GM11168 (cell line): ENCODE results near the gene HSPBP1.

ENCODE experiments used
- in situ Hi-C: fragments of 300-500 bp; cut with MboI; formaldehyde crosslinking; loops from one replicate; pipeline ENCODE4 v1.12.0; 2022; ENCODE audit warnings: low sequenced_read_pairs; ENCODE audit not compliant: unreplicated experiment

The HSPBP1 gene

GRCh38 chr19:55257461-55258420 lies 22.2 kb downstream of the HSPBP1 start:
- in situ Hi-C loops, result no loop called here

GRCh38 chr19:55256562-55257460 lies 23.1 kb downstream of the HSPBP1 start:
- in situ Hi-C loops, result no loop called here

- in situ Hi-C loops, result no loop called here
Measured at GRCh38 chr19:55255618-55256423, 24.1 kb downstream of the HSPBP1 start.

DNA sequence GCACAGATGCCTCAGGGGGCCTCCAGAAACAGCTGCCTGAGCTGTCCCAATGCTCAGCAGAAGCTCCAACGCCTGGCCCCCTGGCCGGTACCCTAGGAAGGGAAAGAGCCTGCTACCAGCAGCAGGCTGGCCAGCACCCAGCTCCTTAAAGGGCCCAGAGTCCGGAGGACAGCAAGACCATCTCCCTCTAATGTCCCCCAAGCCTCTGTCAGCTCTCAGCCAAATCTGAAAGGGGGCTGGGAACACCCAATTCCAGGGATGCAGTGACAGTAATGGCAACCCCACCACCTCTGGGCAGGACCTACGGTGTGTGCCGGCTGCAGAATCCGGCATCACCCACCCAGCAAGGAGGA lies 25.3 kb downstream of the HSPBP1 start:
- in situ Hi-C loops, result no loop called here

GRCh38 chr19:55253842-55254624 lies 25.9 kb downstream of the HSPBP1 start:
- in situ Hi-C loops, result no loop called here

- in situ Hi-C loops, result no loop called here
Measured at GRCh38 chr19:55252760-55253663, 26.9 kb downstream of the HSPBP1 start.

GRCh38 chr19:55251341-55252081 lies 28.4 kb downstream of the HSPBP1 start:
- in situ Hi-C loops, result no loop called here

DNA sequence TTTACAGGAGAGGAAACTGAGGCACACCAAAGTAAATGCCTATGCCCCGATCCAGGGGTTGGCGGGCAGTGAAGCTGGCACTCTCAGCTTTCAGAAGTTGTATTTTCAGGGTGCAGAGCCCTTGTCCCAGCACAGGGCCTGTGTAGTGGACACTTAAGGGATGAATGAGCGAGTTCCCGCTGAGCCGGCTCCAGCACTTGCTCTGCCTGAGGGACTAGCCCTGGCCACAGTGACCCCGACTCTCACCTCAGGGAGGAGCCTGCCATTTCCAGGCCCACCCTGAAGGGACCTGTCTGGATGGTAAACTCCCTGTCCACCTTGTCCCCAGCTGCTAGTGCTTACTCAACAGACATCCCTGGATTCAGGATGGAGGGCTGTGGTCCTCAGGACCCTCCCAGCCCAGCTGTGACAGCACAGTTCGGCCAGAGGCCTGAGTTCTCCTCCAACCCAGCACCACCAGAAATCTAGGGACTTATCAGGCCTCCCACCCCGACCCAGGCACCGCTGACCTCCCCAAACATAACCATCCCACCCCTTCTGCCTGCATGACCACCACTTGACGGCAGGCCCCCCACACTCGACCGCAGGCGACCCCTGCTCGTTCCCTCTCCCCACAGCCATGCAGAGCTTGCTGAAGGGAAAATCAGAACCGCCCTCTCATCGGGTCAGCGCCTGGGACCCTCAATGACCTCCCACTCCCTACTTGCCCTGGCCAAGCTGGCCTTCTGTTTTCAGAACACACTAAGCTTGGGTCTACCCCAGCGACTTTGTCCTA lies 29.5 kb downstream of the HSPBP1 start:
- in situ Hi-C loops, result no loop called here

GRCh38 chr19:55249841-55250240 lies 30.1 kb downstream of the HSPBP1 start:
- in situ Hi-C loops, result no loop called here

DNA sequence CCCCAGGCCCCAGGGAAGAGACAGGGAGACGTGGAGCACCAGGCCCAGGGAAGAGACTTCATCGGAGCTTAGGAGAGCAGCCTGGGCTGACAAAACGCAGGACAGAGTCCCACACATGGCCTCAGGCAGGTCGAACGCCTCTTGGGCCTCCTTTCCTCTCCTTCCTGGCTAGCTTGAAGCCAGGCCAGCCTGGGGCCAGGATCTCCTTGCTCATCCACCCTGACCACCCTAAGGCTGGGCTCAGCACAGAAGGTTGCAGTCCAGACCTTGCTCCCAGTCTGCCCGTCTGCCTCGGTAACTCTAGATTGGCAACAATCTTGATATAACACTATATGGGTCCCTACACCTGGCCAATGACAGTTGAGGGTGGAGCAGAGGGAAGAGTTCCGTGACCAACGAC lies 31.2 kb downstream of the HSPBP1 start:
- in situ Hi-C loops, result no loop called here

DNA sequence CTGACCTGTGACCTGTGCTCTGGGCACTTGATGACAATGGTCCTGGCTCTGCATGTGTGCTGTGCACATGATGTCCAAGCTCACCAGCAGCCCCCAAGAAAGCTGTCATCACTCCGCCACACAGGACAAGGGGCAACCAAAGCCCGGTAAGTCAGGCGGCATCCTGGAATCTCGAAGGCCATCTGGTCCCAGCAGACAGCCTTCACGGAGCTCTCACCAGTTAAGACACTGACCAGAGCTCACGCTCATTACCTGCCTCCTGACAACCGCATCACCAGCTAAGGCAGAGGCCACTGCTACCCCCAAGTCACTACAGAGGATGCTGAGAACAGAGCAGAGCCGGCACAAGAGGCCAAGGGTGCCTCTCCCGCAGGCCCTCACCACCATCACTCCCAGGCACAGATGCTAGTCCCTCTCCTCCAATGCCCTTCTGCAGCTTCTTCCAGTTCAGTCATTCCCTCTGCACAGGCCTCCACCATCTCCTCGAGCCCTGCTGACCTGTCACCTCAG lies 31.7 kb downstream of the HSPBP1 start:
- in situ Hi-C loops, result no loop called here

DNA sequence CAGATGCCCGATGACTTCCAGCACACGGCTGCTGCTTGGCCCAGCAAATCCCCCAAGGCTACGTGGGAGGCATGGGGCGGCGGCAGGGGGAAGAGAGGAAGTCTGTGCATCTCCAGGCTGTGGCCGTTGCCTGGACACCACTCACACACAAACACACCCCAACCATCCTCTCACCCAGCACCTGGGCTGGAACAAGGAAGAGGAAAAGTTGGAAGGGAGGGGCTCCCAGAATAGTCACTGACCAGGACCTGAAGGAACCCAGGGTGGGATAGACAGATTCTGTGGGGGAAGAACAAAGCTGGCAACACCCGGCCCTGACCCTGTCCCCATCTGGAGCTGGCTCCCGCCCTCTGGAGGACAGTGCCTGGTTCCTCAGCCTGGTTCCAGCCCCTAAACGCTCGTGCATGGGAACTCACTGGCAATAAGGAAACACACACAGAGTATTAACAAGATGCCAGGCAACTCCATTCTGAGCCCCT lies 32.2 kb downstream of the HSPBP1 start:
- in situ Hi-C loops, result no loop called here

GRCh38 chr19:55246462-55247451 lies 33.2 kb downstream of the HSPBP1 start:
- in situ Hi-C loops, result no loop called here

- in situ Hi-C loops, result no loop called here
Measured at GRCh38 chr19:55245236-55245904, 34.5 kb downstream of the HSPBP1 start.

GRCh38 chr19:55244004-55244680 lies 35.8 kb downstream of the HSPBP1 start:
- in situ Hi-C loops, result no loop called here
